CD14-positive monocyte (primary cell): Measurements from ENCODE around the gene ERBB3. TPM values are rescaled to one million over a fixed set of nuclear protein-coding genes. Genes with fewer than 3 reads are reported as not detected.
"Not testable (repeated sequence)": the region's sequence is repeated elsewhere in the genome, so short reads cannot be mapped to it uniquely, and the experiment has no call there.

Experiments used
- DNase-seq, 3 donors: peaks; one replicate each; pipeline ENCODE4 v3.0.0-alpha.2; 2011 to 2022
- H2AFZ ChIP-seq: 2 replicates; pipeline ENCODE4 v1.6.0; 2012; ENCODE audit warnings: mild to moderate bottlenecking, low read depth, low read length, inconsistent platforms; ENCODE audit not compliant: insufficient read depth, poor library complexity, severe bottlenecking
- H3K27ac ChIP-seq, 2 donors: 1 replicate in 1 of 2; 2 replicates in 1 of 2; pipeline ENCODE4 v1.5.1; 2012 to 2013; ENCODE audit warnings: low read length in 2 of 2, control low read depth in 1 of 2, inconsistent platforms in 1 of 2, low read depth in 1 of 2, mild to moderate bottlenecking in 1 of 2
- H3K27me3 ChIP-seq, 2 donors: one replicate each; pipeline versions ENCODE4 v1.6.0 to v1.6.1; 2011 to 2013; ENCODE audit warnings: low read length in 2 of 2; ENCODE audit not compliant: control insufficient read depth in 2 of 2, insufficient read depth in 2 of 2
- H3K36me3 ChIP-seq, 2 donors: replicated peaks in 1 of 2; 1 replicate in 1 of 2; 2 replicates in 1 of 2; pipeline versions ENCODE4 v1.5.1 to v1.6.1; 2012 to 2013; ENCODE audit warnings: low read length in 2 of 2, control low read depth in 1 of 2, inconsistent platforms in 1 of 2, mild to moderate bottlenecking in 1 of 2; ENCODE audit not compliant: insufficient read depth in 2 of 2, control insufficient read depth in 1 of 2
- H3K4me1 ChIP-seq, 2 donors: 1 replicate in 1 of 2; 2 replicates in 1 of 2; pipeline versions ENCODE4 v1.5.1 to v1.6.1; 2012 to 2013; ENCODE audit warnings: low read length in 2 of 2, control low read depth in 1 of 2, inconsistent platforms in 1 of 2, mild to moderate bottlenecking in 1 of 2, moderate library complexity in 1 of 2; ENCODE audit not compliant: insufficient read depth in 2 of 2, control insufficient read depth in 1 of 2
- H3K4me2 ChIP-seq: replicated peaks from 2 replicates; pipeline ENCODE3; 2012; ENCODE audit warnings: low read length, moderate library complexity, mild to moderate bottlenecking; ENCODE audit not compliant: poor library complexity, severe bottlenecking; ENCODE audit errors: extremely low read depth
- H3K4me3 ChIP-seq, 3 experiments: fragments of 200-600 bp in 1 of 3; sonication (generic) in 1 of 3; replicated peaks in 1 of 3; 1 replicate in 2 of 3; 2 replicates in 1 of 3; pipeline ENCODE4 v1.5.1; 2011 to 2013; ENCODE audit warnings: low read length in 3 of 3, mild to moderate bottlenecking in 3 of 3, control low read depth in 2 of 3, low read depth in 2 of 3, inconsistent platforms in 1 of 3, moderate library complexity in 1 of 3
- H3K79me2 ChIP-seq: 2 replicates; pipeline ENCODE4 v1.6.0; 2012; ENCODE audit warnings: mild to moderate bottlenecking, control low read depth, inconsistent platforms, low read length, moderate library complexity; ENCODE audit not compliant: insufficient read depth
- H3K9ac ChIP-seq: 2 replicates; pipeline ENCODE4 v1.6.0; 2017; ENCODE audit warnings: low read length, mild to moderate bottlenecking; ENCODE audit not compliant: insufficient read depth, poor library complexity, severe bottlenecking
- H3K9me3 ChIP-seq, 2 donors: replicated peaks in 1 of 2; 1 replicate in 1 of 2; 2 replicates in 1 of 2; pipeline versions ENCODE4 v1.5.1 to v1.6.1; 2012 to 2013; ENCODE audit warnings: low read length in 2 of 2, control low read depth in 1 of 2; ENCODE audit not compliant: control insufficient read depth in 1 of 2, insufficient read depth in 1 of 2
- H4K20me1 ChIP-seq: 2 replicates; pipeline ENCODE4 v1.6.0; 2012; ENCODE audit warnings: mild to moderate bottlenecking, low read length, control low read depth, moderate library complexity; ENCODE audit not compliant: insufficient read depth
- H3K27ac Mint-ChIP-seq, 7 donors: one replicate each; pipeline ENCODE4 v1.8.0; 2020; ENCODE audit warnings: mild to moderate bottlenecking in 7 of 7, mixed read lengths in 7 of 7, moderate library complexity in 6 of 7, inconsistent platforms in 2 of 7
- H3K27me3 Mint-ChIP-seq, 3 donors: one replicate each; pipeline ENCODE4 v1.8.0; 2021 to 2022; ENCODE audit warnings: low read depth in 3 of 3, mild to moderate bottlenecking in 3 of 3, mixed read lengths in 3 of 3, moderate library complexity in 3 of 3, inconsistent platforms in 1 of 3
- H3K36me3 Mint-ChIP-seq, 2 donors: one replicate each; pipeline ENCODE4 v1.8.0; 2020; ENCODE audit warnings: mixed read lengths in 2 of 2, inconsistent platforms in 1 of 2, mild to moderate bottlenecking in 1 of 2
- H3K4me1 Mint-ChIP-seq: one replicate; pipeline ENCODE4 v1.8.0; 2020; ENCODE audit warnings: mild to moderate bottlenecking, mixed read lengths
- H3K4me3 Mint-ChIP-seq, 2 donors: one replicate each; pipeline ENCODE4 v1.8.0; 2020; ENCODE audit warnings: mild to moderate bottlenecking in 2 of 2, mixed read lengths in 2 of 2, moderate library complexity in 1 of 2
- H3K9me3 Mint-ChIP-seq, 7 donors: one replicate each; pipeline ENCODE4 v1.8.0; 2020 to 2022; ENCODE audit warnings: mixed read lengths in 7 of 7, mild to moderate bottlenecking in 6 of 7, moderate library complexity in 6 of 7, inconsistent platforms in 2 of 7
- WGBS: methylation state at CpG from one replicate; pipeline ENCODE4 v1.1.5; 2013; ENCODE audit warnings: missing lambda C conversion rate; ENCODE audit not compliant: insufficient coverage; 5-methylcytosine and 5-hydroxymethylcytosine counted together
- intact Hi-C, 2 donors: fragments of 100-400 bp; cut with micrococcal nuclease; formaldehyde crosslinking; loops; one replicate each; pipeline versions ENCODE4 v1.15.0 to v1.15.1; 2023
- polyA plus RNA-seq, 3 donors: library from polyadenylated mRNA; depleted of rRNA in 1 of 3; unstranded in 2 of 3; stranded (reverse) in 1 of 3; fragments of 300-500 nt in 2 of 3; fragments of >200 nt in 1 of 3; fragmentation: Illumina TruSeq in 2 of 3; gene quantifications; 1 replicate in 2 of 3; 2 replicates in 1 of 3; pipeline ENCODE4 v1.2.3, GENCODE V29; 2012 to 2021
- TF ChIP-seq, protein P1 (sequence below): fragments of 200-600 bp; IDR thresholded peaks from one replicate; pipeline ENCODE4 v1.8.0; 2022; ENCODE audit warnings: antibody characterized with exemption, mild to moderate bottlenecking

Gene ERBB3
- polyA plus RNA-seq, 3 donors, result 0.01 TPM; not detected in 2

DNA sequence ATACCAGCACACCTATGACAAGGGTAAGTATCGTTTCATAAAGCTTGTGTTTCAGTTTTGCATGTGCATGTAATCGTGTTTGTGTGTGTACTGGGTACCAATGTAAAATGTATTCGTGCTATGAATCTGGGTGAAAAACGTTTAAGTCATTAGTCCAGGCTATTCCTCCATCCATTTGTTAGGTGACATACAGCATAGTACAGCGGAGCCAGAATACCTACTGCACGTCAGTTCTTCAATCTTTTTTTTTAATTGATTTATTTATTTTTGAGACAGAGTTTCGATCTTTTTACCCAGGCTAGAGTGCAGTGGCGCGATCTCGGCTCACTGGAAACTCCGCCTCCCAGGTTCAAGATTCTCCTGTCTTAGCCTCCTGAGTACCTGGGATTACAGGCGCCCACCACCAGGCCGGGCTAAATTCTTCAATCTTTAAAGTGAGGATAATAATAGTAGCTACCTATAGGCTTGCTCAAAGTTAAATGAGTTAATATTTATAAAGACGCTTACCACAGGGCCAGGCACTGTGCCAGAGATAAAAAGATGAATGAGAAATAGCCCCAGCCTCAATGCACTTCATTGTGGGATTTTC, 38.9 kb upstream of the ERBB3 start:
- no peak for DNase-seq
- no peaks in the 10 kb centered on the region for H3K27me3 Mint-ChIP-seq
- peaks cover 14% of the 10 kb centered on the region for H3K4me1 Mint-ChIP-seq
- peaks cover 18 to 31% of the 10 kb centered on the region in 2 donors for H3K36me3 ChIP-seq
- intact Hi-C loops, result loop anchor here (2.0 to 5.0 kb wide), 6 partner anchors 44 to 314 kb away; partner anchors contain the start of genes RPL41 (in 2 of the 2), SUOX (in 2 of the 2), ZC3H10 (in 2 of the 2) and CD63 (in 1 of the 2)
- no peaks in the 10 kb centered on the region for H3K27me3 ChIP-seq
- H3K4me2 ChIP-seq, result peak overlapping the region; percentile 75
- peaks cover 14 to 18% of the 10 kb centered on the region in 2 donors for H3K4me1 ChIP-seq
- peak overlapping the region; percentile 4 for H3K9ac ChIP-seq
- H2AFZ ChIP-seq, result peak overlapping the region; percentile 78
- peak overlapping the region; percentile 71 to 98 for H3K4me3 Mint-ChIP-seq
- H3K4me3 ChIP-seq, result peak overlapping the region; percentile 20 to 95 (median 22)
- WGBS, result 76% methylated on average over 5 of the region's 14 CpGs
- peak overlapping the region; percentile 77 to 99 (median 95) for H3K27ac Mint-ChIP-seq
- H3K79me2 ChIP-seq, result peaks cover 19% of the 10 kb centered on the region
- peaks cover 0 to 2% (median 0%) of the 10 kb centered on the region in 7 donors for H3K9me3 Mint-ChIP-seq
- peaks cover 17% of the 10 kb centered on the region for H4K20me1 ChIP-seq
- TF ChIP-seq, protein P1, sequence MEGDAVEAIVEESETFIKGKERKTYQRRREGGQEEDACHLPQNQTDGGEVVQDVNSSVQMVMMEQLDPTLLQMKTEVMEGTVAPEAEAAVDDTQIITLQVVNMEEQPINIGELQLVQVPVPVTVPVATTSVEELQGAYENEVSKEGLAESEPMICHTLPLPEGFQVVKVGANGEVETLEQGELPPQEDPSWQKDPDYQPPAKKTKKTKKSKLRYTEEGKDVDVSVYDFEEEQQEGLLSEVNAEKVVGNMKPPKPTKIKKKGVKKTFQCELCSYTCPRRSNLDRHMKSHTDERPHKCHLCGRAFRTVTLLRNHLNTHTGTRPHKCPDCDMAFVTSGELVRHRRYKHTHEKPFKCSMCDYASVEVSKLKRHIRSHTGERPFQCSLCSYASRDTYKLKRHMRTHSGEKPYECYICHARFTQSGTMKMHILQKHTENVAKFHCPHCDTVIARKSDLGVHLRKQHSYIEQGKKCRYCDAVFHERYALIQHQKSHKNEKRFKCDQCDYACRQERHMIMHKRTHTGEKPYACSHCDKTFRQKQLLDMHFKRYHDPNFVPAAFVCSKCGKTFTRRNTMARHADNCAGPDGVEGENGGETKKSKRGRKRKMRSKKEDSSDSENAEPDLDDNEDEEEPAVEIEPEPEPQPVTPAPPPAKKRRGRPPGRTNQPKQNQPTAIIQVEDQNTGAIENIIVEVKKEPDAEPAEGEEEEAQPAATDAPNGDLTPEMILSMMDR, result no peak
- H3K36me3 Mint-ChIP-seq, result peaks cover 32 to 36% of the 10 kb centered on the region in 2 donors
- no peaks in the 10 kb centered on the region for H3K9me3 ChIP-seq
- peak overlapping the region; percentile 27 to 97 for H3K27ac ChIP-seq

DNA sequence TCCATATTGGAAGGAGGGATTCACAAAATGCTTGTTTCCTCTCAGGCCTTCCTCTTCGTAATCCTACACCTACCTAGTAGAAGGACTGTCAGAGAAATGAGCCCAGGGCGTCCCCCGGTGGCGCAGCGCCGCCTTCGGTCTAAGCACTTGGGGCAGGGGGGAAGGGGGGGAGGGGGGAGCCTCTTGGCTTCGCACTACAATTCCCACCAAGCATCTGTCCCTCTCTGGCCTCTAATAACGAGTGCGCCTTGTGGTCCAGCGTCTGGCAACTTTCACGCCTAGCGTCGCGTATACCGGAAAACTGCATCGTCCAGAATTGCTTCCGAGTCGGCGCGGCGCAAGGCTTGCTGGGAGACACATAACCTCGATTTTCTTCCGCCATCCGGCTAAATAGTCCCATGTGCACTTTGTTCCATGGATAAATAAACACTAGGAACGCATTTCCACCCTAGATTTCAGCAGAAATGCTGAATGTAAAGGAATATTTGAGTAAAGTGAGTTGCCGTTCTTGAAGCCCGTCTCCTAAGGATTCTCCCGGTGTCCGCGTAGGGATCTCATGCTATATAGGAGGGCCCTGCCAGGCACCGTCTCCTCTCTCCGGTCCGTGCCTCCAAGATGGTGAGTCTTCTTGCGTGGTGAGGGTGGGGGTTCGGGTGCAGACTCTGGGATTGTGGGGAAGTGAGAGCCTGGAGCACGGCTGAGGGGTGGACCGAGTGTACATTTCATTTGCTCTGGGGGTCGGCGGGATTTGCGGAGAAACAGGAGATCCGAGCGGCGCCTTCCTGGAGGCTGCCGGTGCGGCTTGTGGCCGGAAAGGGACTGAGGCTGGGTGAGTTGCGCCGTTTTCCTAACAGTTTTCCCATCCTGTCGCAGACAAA, 38.2 kb upstream of the ERBB3 start, which contains the start of gene RPS26:
Gene RPS26, plus strand, starts transcription at position 367 of the 878 bp plus-strand sequence. Its CDS starts 249 bp downstream, at position 616.
- H3K27ac ChIP-seq, result peak within 1 kb of the TSS; percentile 79 to 97
- peaks cover 19% of the 10 kb centered on the region for H3K79me2 ChIP-seq
- H3K27ac Mint-ChIP-seq, result peak within 1 kb of the TSS; percentile 93 to 99 (median 96)
- peaks cover 14 to 18% of the 10 kb centered on the region in 2 donors for H3K4me1 ChIP-seq
- H3K4me3 Mint-ChIP-seq, result peak within 1 kb of the TSS; percentile 95 to 98
- peak within 1 kb of the TSS; percentile 83 for H3K9ac ChIP-seq
- H3K9me3 Mint-ChIP-seq, result peaks cover 0 to 2% (median 0%) of the 10 kb centered on the region in 7 donors
- TF ChIP-seq, protein P1, result peak; percentile 51
- peaks cover 14% of the 10 kb centered on the region for H3K4me1 Mint-ChIP-seq
- peaks cover 17% of the 10 kb centered on the region for H4K20me1 ChIP-seq
- intact Hi-C loops, result loop anchor here (2.0 to 5.0 kb wide), 8 partner anchors 44 to 314 kb away; partner anchors contain the start of genes RPL41 (in 2 of the 2), SUOX (in 2 of the 2), ZC3H10 (in 2 of the 2) and CD63 (in 1 of the 2)
- H3K4me2 ChIP-seq, result peak within 1 kb of the TSS; percentile 75
- no peaks in the 10 kb centered on the region for H3K9me3 ChIP-seq
- peaks cover 27 to 41% of the 10 kb centered on the region in 2 donors for H3K36me3 Mint-ChIP-seq
- peaks cover 18 to 31% of the 10 kb centered on the region in 2 donors for H3K36me3 ChIP-seq
- peak; percentile 93 to 98 (median 98) for DNase-seq
- peak within 1 kb of the TSS; percentile 78 to 95 (median 92) for H3K4me3 ChIP-seq
- H3K27me3 ChIP-seq, result no peaks in the 10 kb centered on the region
- no peaks in the 10 kb centered on the region for H3K27me3 Mint-ChIP-seq
- under 1% methylated on average over 40 of the region's 50 CpGs for WGBS
- H2AFZ ChIP-seq, result peak within 1 kb of the TSS; percentile 88

DNA sequence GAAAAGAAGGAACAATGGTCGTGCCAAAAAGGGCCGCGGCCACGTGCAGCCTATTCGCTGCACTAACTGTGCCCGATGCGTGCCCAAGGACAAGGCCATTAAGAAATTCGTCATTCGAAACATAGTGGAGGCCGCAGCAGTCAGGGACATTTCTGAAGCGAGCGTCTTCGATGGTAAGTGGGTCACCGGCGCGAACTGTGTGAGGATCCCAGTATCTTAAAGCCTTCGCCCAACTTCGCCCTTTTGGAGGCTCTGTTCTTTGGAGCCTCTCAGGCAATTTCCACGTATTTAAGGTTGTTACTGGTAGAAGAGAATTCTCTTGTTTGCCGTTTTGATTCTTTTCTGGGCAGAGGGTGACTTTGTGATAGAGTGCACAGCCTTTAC, 37.5 kb upstream of the ERBB3 start:
- peak overlapping the region; percentile 75 for H3K4me2 ChIP-seq
- not testable (repeated sequence) for H3K27me3 ChIP-seq, H3K9me3 ChIP-seq, H3K9me3 Mint-ChIP-seq, H3K27me3 Mint-ChIP-seq, DNase-seq
- H3K4me1 ChIP-seq, result peaks cover 14 to 18% of the 10 kb centered on the region in 2 donors
- H3K79me2 ChIP-seq, result peaks cover 19% of the 10 kb centered on the region
- H3K4me3 Mint-ChIP-seq, result peak overlapping the region; percentile 95 to 98
- peaks cover 17% of the 10 kb centered on the region for H4K20me1 ChIP-seq
- H3K27ac ChIP-seq, result peak overlapping the region; percentile 79 to 97
- WGBS, result 2% methylated on average over 12 of the region's 20 CpGs
- intact Hi-C loops, result loop anchor here (2.0 to 5.0 kb wide), 7 partner anchors 45 to 315 kb away; partner anchors contain the start of genes RPL41 (in 2 of the 2), ZC3H10 (in 2 of the 2), CD63 (in 1 of the 2) and ORMDL2 (in 1 of the 2)
- H3K36me3 Mint-ChIP-seq, result peaks cover 25 to 41% of the 10 kb centered on the region in 2 donors
- H3K27ac Mint-ChIP-seq, result peak overlapping the region; percentile 93 to 99 (median 96)
- H2AFZ ChIP-seq, result peak overlapping the region; percentile 88
- H3K4me1 Mint-ChIP-seq, result peaks cover 14% of the 10 kb centered on the region
- H3K36me3 ChIP-seq, result peaks cover 18 to 31% of the 10 kb centered on the region in 2 donors
- peak overlapping the region; percentile 83 for H3K9ac ChIP-seq
- peak overlapping the region; percentile 78 to 95 (median 92) for H3K4me3 ChIP-seq
